Measurements from ENCODE around the gene ARMCX4.

The ARMCX4 gene

GRCh38 chrX:101507986-101508385 is 22.7 kb downstream of the ARMCX4 start:
- no peak for TF ChIP-seq CTCF (IDR thresholded peaks at IDR 0.05)

- TF ChIP-seq CTCF (IDR thresholded peaks at IDR 0.05), result no peak
Observed at GRCh38 chrX:101530944-101531343, 45.7 kb downstream of the ARMCX4 start.
